Choroid plexus epithelial cell (primary cell): Measurements from ENCODE around the gene NSF.
A peak's percentile ranks its signal among the peaks of the same experiment; 100 is the strongest.
"Not testable (repeated sequence)": the region's sequence is repeated elsewhere in the genome, so short reads cannot be mapped to it uniquely, and the experiment has no call there.

Experiments used
- DNase-seq: peaks from one replicate; pipeline ENCODE4 v3.0.0-alpha.2; 2010; ENCODE audit warnings: low read depth
- H3K4me3 ChIP-seq: 2 replicates; pipeline ENCODE4 v1.5.1; 2011; ENCODE audit warnings: low read depth, mild to moderate bottlenecking, control low read depth, low read length, moderate library complexity
- CTCF ChIP-seq: conservative IDR thresholded peaks from 2 replicates; pipeline ENCODE4 v1.5.1; 2011; ENCODE audit warnings: low read depth, mild to moderate bottlenecking, control low read depth, inconsistent platforms, low read length, moderate library complexity

The NSF gene

GRCh38 chr17:46789610-46790009, 199.1 kb downstream of the NSF start:
- no peak for TF ChIP-seq CTCF
- no peak overlapping the region for H3K4me3 ChIP-seq
- no peak for DNase-seq

GRCh38 chr17:46790216-46790615, 199.7 kb downstream of the NSF start:
- peak; percentile 36 for DNase-seq
- no peak for TF ChIP-seq CTCF
- no peak overlapping the region for H3K4me3 ChIP-seq

- DNase-seq: no peak
- TF ChIP-seq CTCF: no peak
- no peak overlapping the region for H3K4me3 ChIP-seq
Measured at GRCh38 chr17:46791531-46791930, 201.1 kb downstream of the NSF start.

- H3K4me3 ChIP-seq: no peak overlapping the region
- no peak for DNase-seq
- no peak for TF ChIP-seq CTCF
Measured at GRCh38 chr17:46792071-46792470, 201.6 kb downstream of the NSF start.

GRCh38 chr17:46793023-46793422, 202.6 kb downstream of the NSF start:
- not testable (repeated sequence) for DNase-seq, H3K4me3 ChIP-seq

GRCh38 chr17:46793541-46793940, 203.1 kb downstream of the NSF start:
- no peak for TF ChIP-seq CTCF
- H3K4me3 ChIP-seq: no peak overlapping the region
- DNase-seq: no peak

- no peak for TF ChIP-seq CTCF
- H3K4me3 ChIP-seq: no peak overlapping the region
- DNase-seq: no peak
Measured at GRCh38 chr17:46794318-46794717, 203.8 kb downstream of the NSF start.
